Measurements from ENCODE around the gene FPGS.

The FPGS gene

DNA sequence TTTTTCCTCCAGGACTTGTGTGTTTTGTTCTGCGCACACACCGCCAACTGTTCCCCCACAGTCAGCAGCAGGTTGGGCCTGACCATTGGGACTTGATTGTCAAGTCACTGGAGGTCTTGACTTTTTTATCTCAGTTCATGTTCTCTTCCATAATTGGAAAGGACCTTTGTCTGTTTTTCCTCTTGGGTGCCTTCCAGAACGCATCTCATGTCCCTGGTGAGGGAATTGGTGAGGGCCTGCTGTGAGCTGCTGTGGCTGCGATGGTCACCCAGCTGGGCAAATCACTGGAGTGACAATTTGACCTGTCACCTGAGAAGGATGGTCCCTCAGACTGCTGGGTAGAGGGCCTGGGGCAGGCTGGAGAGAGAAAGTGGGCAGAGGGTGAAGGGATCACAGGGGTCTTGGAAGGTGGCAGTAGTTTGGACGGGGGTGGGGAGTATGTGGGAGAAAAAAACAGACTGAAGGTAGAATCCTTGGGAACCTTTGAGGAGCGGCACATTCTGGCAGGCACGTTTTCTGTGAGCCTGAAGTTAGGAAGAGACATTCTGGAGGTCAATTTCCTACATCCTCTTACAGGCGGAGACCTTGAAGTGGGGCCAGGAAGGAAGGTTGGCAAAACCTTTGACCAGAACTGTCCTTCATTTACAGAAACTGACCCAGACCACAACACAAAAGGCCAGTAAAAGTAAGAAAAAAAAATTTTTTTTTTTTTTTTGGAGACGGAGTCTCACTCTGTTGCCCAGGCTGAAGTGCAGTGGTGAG, 12.4 kb upstream of the FPGS start:
- Mint-ChIP-seq H3K27me3 (no peaks in the 10 kb centered on the region), H3K9me3 (no peaks in the 10 kb centered on the region), H3K4me3 (no peak overlapping the region), H3K36me3 (ENCODE audit: low read depth) (peaks cover 59% of the 10 kb centered on the region), H3K27ac (peak overlapping the region; percentile 63), H3K4me1 (ENCODE audit: low read depth) (peaks cover 48% of the 10 kb centered on the region)

GRCh38 chr9:127791085-127791484, 11.6 kb upstream of the FPGS start:
- no peaks in the 10 kb centered on the region for H3K27me3 Mint-ChIP-seq
- no peak overlapping the region for H3K27ac Mint-ChIP-seq
- peaks cover 51% of the 10 kb centered on the region for H3K4me1 Mint-ChIP-seq (ENCODE audit: low read depth)
- peaks cover 59% of the 10 kb centered on the region for H3K36me3 Mint-ChIP-seq (ENCODE audit: low read depth)
- H3K4me3 Mint-ChIP-seq: no peak overlapping the region
- H3K9me3 Mint-ChIP-seq: no peaks in the 10 kb centered on the region

DNA sequence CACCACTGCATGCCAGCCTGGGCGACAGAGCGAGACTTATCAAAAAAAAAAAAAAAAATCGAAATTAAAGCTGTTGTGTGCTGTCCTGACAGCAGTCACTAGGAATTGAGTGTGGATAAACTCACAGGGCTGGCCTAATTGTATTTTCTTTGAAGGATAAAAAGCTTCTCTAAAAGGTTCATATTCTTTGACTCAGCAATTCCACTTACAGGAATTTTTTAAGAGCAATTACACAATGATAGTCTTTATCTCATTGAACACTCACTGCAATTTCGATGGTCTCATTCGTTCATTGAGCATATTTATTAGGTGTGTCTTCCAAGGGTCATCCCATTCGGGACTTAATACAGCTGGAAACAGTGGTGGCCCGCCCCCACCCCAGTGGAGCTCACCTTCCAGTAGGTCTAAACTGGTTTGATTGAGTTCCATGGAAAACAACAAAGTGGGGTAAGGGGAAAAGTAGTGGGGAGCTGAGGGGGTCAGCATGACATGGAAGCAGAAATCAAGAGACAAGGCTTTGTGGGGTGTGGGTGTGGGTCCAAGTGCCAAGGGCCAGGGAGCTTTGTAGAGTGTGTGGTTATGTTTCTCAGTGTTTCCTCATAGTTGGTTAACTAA, 10.2 kb upstream of the FPGS start:
- Mint-ChIP-seq H3K27me3 (no peaks in the 10 kb centered on the region), H3K27ac (peak overlapping the region; percentile 49), H3K4me1 (ENCODE audit: low read depth) (peaks cover 54% of the 10 kb centered on the region), H3K36me3 (ENCODE audit: low read depth) (peaks cover 47% of the 10 kb centered on the region), H3K9me3 (no peaks in the 10 kb centered on the region), H3K4me3 (no peak overlapping the region)

DNA sequence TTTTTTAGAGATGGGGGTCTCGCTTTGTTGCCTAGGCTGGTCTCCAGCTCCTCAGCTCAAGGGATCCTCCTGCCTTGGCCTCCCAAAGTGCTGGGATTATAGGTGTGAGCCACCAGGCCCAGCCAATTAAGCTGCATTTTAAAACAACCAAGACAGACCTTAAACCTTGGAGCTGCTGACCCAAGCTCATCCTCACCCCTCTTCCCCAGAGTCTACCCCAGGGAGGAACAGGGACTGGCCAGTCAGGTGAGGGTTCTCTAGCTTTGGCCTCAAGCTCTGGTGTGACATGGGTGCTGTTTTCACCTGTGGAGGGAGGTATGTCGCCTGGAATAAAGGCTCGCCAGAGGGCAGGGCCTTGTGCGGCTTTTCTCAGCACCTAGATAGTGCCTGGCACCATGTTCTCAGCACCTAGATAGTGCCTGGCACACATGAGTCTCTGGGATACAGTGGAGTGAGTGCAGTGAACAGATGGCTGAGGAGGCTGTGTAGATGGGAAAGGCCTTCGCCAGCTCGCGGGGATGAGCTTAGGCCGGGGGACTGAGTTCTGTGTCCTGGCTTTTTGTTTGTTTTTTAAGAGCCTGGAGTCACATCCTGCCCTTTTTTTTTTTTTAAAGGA, 9.5 kb upstream of the FPGS start:
- no peaks in the 10 kb centered on the region for H3K27me3 Mint-ChIP-seq
- peak overlapping the region; percentile 65 for H3K27ac Mint-ChIP-seq
- peaks cover 42% of the 10 kb centered on the region for H3K36me3 Mint-ChIP-seq (ENCODE audit: low read depth)
- H3K4me3 Mint-ChIP-seq: no peak overlapping the region
- peaks cover 55% of the 10 kb centered on the region for H3K4me1 Mint-ChIP-seq (ENCODE audit: low read depth)
- no peaks in the 10 kb centered on the region for H3K9me3 Mint-ChIP-seq

- Mint-ChIP-seq H3K4me3 (no peak overlapping the region), H3K36me3 (ENCODE audit: low read depth) (peaks cover 33% of the 10 kb centered on the region), H3K9me3 (no peaks in the 10 kb centered on the region), H3K27ac (no peak overlapping the region), H3K27me3 (no peaks in the 10 kb centered on the region), H3K4me1 (ENCODE audit: low read depth) (peaks cover 47% of the 10 kb centered on the region)
These were observed 8.5 kb upstream of the FPGS start for GRCh38 chr9:127794001-127794791.

- H3K27ac Mint-ChIP-seq: peak overlapping the region; percentile 81
- peaks cover 36% of the 10 kb centered on the region for H3K4me1 Mint-ChIP-seq (ENCODE audit: low read depth)
- no peaks in the 10 kb centered on the region for H3K9me3 Mint-ChIP-seq
- H3K36me3 Mint-ChIP-seq (ENCODE audit: low read depth): peaks cover 14% of the 10 kb centered on the region
- H3K4me3 Mint-ChIP-seq: no peak overlapping the region
- H3K27me3 Mint-ChIP-seq: no peaks in the 10 kb centered on the region
These were observed 6.4 kb upstream of the FPGS start for GRCh38 chr9:127796225-127796813.

DNA sequence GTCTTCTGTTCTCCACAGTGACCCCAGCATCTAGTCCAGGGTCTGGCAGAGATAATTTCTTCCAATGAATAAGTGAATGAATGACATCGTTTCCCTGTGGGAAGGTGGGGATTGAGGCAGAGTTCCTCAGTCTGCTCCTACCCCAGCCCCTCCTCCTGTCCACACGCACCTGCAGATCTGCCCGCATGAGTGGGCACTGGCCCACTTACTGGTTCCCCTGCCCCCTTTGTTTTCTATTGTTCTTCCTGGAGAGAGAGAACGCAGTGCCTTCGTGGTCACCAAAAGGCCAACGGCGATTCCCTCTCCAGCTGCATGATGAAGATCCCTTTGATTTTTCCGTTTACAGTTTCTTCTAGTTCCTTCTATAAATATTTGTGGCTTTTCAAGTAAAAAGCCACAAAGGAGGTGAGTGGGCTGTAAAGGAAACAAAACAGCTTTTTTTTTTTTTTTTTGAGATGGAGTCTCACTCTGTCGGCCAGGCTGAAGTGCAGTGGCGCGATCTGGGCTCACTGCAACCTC, 5.8 kb upstream of the FPGS start:
- Mint-ChIP-seq H3K4me3 (peak overlapping the region; percentile 65), H3K27me3 (no peaks in the 10 kb centered on the region), H3K27ac (peak overlapping the region; percentile 81), H3K9me3 (no peaks in the 10 kb centered on the region), H3K36me3 (ENCODE audit: low read depth) (peaks cover 8% of the 10 kb centered on the region), H3K4me1 (ENCODE audit: low read depth) (peaks cover 39% of the 10 kb centered on the region)

GRCh38 chr9:127801955-127802575, 617 bp upstream of the FPGS start:
- Mint-ChIP-seq H3K9me3 (no peaks in the 10 kb centered on the region), H3K4me3 (peak overlapping the region; percentile 96), H3K27me3 (no peaks in the 10 kb centered on the region), H3K27ac (peak overlapping the region; percentile 82), H3K4me1 (ENCODE audit: low read depth) (peaks cover 36% of the 10 kb centered on the region), H3K36me3 (ENCODE audit: low read depth) (peaks cover 16% of the 10 kb centered on the region)

GRCh38 chr9:127803507-127804352, 1.0 kb downstream of the FPGS start:
- Mint-ChIP-seq H3K36me3 (ENCODE audit: low read depth) (peaks cover 22% of the 10 kb centered on the region), H3K4me3 (peak overlapping the region; percentile 96), H3K27me3 (no peaks in the 10 kb centered on the region), H3K27ac (peak overlapping the region; percentile 97), H3K9me3 (no peaks in the 10 kb centered on the region), H3K4me1 (ENCODE audit: low read depth) (peaks cover 22% of the 10 kb centered on the region)

DNA sequence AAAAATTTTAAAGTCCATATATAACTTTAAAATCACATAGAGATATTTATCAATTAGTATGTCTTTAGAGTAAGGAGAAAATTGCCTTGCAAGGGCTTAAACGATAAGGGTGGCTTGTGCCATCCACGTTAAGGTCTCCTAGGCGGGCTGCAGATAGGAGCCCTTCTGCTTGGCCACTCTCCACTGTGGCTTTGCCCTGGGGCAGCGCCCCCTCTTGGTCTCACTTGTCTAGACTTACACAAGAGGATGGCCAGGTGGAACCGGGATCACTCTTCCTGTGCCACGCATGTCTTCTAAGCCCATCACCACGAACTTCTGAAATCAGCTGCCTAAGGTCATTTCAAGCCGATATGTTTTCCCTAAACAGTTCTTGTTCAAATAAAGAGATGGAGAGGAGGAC, 2.9 kb downstream of the FPGS start:
- Mint-ChIP-seq H3K4me1 (ENCODE audit: low read depth) (peaks cover 22% of the 10 kb centered on the region), H3K27me3 (no peaks in the 10 kb centered on the region), H3K36me3 (ENCODE audit: low read depth) (peaks cover 30% of the 10 kb centered on the region), H3K4me3 (no peak overlapping the region), H3K27ac (peak overlapping the region; percentile 57), H3K9me3 (no peaks in the 10 kb centered on the region)

GRCh38 chr9:127806871-127807270, 4.2 kb downstream of the FPGS start:
- Mint-ChIP-seq H3K27ac (peak overlapping the region; percentile 72), H3K9me3 (no peaks in the 10 kb centered on the region), H3K27me3 (no peaks in the 10 kb centered on the region), H3K4me3 (no peak overlapping the region), H3K36me3 (ENCODE audit: low read depth) (peaks cover 30% of the 10 kb centered on the region), H3K4me1 (ENCODE audit: low read depth) (peaks cover 16% of the 10 kb centered on the region)

DNA sequence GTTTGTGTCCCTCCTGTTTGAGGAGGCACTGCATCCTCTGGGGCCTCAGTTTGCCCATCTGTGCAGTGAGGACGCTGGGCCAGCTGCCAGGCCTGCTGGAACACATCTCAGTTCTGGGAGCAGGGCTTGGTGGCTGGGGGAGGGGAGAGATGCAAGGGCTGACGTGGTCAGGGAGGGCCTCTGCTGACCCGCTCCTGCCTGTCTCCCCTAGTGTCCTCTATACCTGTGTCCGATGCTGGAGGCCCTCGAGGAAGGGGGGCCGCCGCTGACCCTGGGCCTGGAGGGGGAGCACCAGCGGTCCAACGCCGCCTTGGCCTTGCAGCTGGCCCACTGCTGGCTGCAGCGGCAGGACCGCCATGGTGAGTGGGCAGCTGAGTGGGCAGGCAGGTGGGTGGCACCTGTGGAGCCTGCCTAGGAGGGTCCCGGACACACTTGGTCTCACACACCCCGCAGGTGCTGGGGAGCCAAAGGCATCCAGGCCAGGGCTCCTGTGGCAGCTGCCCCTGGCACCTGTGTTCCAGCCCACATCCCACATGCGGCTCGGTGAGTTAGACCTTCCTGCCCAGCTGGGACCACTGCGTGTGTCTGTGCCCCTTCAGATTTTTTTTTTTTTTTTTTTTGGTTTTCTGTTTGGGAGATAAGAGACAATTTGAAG, 5.8 kb downstream of the FPGS start:
- H3K4me1 Mint-ChIP-seq (ENCODE audit: low read depth): peaks cover 11% of the 10 kb centered on the region
- no peaks in the 10 kb centered on the region for H3K9me3 Mint-ChIP-seq
- H3K36me3 Mint-ChIP-seq (ENCODE audit: low read depth): peaks cover 41% of the 10 kb centered on the region
- H3K27ac Mint-ChIP-seq: no peak overlapping the region
- no peaks in the 10 kb centered on the region for H3K27me3 Mint-ChIP-seq
- H3K4me3 Mint-ChIP-seq: no peak overlapping the region

DNA sequence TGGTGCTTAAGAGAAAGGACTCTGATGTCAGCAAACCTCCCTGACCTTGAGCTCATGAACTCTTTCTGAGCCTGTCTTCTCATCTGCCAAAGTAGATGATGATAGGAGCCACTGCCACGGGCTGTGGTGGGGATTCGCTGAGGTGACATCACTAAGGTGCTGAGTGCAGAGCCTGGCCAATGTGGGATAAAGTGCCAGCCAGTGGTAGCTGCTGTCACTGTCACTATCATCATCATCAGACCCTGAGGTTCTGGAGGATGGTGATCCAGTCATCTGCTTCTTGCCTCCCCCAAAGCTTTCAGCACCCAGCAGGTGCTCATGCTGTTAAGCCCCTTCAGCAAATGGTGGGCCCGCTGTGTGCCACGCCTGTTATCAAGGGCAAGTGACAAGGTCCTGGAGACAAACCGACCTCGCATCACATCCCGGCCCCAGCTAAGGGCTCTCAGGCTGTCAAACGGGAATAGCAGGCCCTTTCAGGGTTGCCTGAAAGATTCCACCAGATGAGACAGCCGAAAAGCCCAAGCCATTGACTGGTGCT, 6.4 kb downstream of the FPGS start:
- H3K36me3 Mint-ChIP-seq (ENCODE audit: low read depth): peaks cover 39% of the 10 kb centered on the region
- H3K27me3 Mint-ChIP-seq: no peaks in the 10 kb centered on the region
- H3K9me3 Mint-ChIP-seq: no peaks in the 10 kb centered on the region
- H3K4me1 Mint-ChIP-seq (ENCODE audit: low read depth): peaks cover 7% of the 10 kb centered on the region
- H3K27ac Mint-ChIP-seq: no peak overlapping the region
- H3K4me3 Mint-ChIP-seq: no peak overlapping the region

Data from stimulated activated naive CD8-positive, alpha-beta T cell treated with anti-CD3 and anti-CD28 coated beads, Interleukin-15, Interleukin-2, amounts not matched to agents 100 ng/mL and 50 ng/mL, for 24 hours (primary cell).